ENCODE measurements around the gene TMEM213. TPM values are rescaled to one million over a fixed set of nuclear protein-coding genes. Genes with fewer than 3 reads are reported as not detected.

The TMEM213 gene
- total RNA-seq, 1 experiment from 2014 or later = not detected

DNA sequence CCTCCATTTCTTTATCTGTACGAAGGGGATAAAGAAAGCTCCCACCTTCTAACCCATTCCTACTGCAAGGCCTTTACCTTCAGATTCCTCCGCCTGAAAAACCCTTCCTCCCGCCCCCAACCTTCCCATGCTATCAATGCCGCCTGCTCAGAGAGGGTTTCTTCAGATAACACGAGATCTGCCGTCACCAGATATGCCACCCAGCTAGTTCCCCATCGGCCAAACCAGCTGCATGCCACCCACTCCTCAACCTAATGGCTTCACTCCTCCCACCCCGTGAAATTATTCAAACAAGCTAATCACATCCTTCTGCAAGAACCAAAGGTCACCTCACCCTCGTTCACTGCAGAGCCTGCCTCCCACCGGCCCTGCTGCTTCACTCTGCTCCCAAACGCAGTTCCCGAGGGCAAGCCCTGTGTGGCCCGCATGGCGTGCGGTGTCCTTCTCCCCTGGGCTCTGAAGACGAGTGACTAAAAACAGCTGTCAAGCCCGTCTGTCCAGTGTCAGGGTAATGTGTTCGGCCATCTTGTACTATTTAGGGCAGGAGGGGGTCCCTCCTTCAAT, 46.8 kb upstream of the TMEM213 start:
- H3K9me3 ChIP-seq (ENCODE audit: control insufficient read depth in 1 of 2, insufficient read depth in 1 of 2, low read depth in 1 of 2, low read length in 2 of 2) = no peaks in the 10 kb centered on the region
- ChIA-PET POLR2A (no interaction called here), RAD21 (ENCODE audit: low non-redundant PET in 1 of 2, low total read pairs in 2 of 2, uncharacterized antibody in 2 of 2, unreplicated experiment in 2 of 2) (no interaction called here), CTCF (interaction anchor here (1.4 to 4.7 kb wide), 2 partner anchors 8 to 12 kb away, joined by 3 to 14 read pairs; no protein-coding TSS in a partner anchor)
- TF ChIP-seq EZH2phosphoT487 (IDR thresholded peaks at IDR 0.05; ENCODE audit: borderline replicate concordance) = no peak
- TF ChIP-seq SIN3A (IDR thresholded peaks at IDR 0.05; ENCODE audit: low read depth) = no peak
- no peak for TF ChIP-seq ZNF274 (IDR thresholded peaks at IDR 0.05; ENCODE audit: low read depth, low read length)
- no peak for TF ChIP-seq POLR2AphosphoS5 (IDR thresholded peaks at IDR 0.05; ENCODE audit: low read depth, low read length)
- no peak for TF ChIP-seq MAX (IDR thresholded peaks at IDR 0.05)
- TF ChIP-seq EGR1 (IDR thresholded peaks at IDR 0.05; ENCODE audit: low read depth) = no peak
- TF ChIP-seq RAD21 (IDR thresholded peaks at IDR 0.05; ENCODE audit: low read depth) = no peak
- TF ChIP-seq JUND (IDR thresholded peaks at IDR 0.05) = no peak
- no peak for TF ChIP-seq ZBTB33 (IDR thresholded peaks at IDR 0.05; ENCODE audit: extremely low read depth, insufficient replicate concordance, low read length)
- no peak for TF ChIP-seq YY1 (IDR thresholded peaks at IDR 0.05; ENCODE audit: extremely low read depth, insufficient replicate concordance, low read depth, low read length)
- no peak overlapping the region for H2AFZ ChIP-seq (ENCODE audit: low read depth, low read length, poor library complexity, severe bottlenecking)
- intact Hi-C loops (cut with micrococcal nuclease) = no loop called here
- no peak overlapping the region for H3K4me3 ChIP-seq (replicated peaks in 1 of 2; ENCODE audit: low read depth in 1 of 2, low read length in 2 of 2)
- BruUV-seq (replicated peaks) = no TSS peak
- no peak for ATAC-seq
- H3K79me2 ChIP-seq (ENCODE audit: insufficient read depth, low read length) = no peaks in the 10 kb centered on the region
- no peaks in the 10 kb centered on the region for H3K9me2 ChIP-seq (ENCODE audit: insufficient read depth)
- H3K4me2 ChIP-seq (ENCODE audit: low read length) = no peak overlapping the region
- no peak for DNase-seq (ENCODE audit: low read depth, low spot score)
- H3K4me1 ChIP-seq (ENCODE audit: control insufficient read depth in 1 of 2, insufficient read depth in 2 of 2, low read length in 2 of 2) = peaks cover 6 to 18% of the 10 kb centered on the region in 2 experiments; a peak in 3 of 4 replicates
- H4K20me1 ChIP-seq (ENCODE audit: insufficient read depth) = no peaks in the 10 kb centered on the region
- no peak overlapping the region for H3K9ac ChIP-seq (ENCODE audit: low read length)
- no peak overlapping the region for H3K27ac ChIP-seq (ENCODE audit: low read depth, low read length)
- no peaks in the 10 kb centered on the region for H3K27me3 ChIP-seq (ENCODE audit: insufficient read depth, low read length)
- H3K36me3 ChIP-seq (ENCODE audit: control insufficient read depth in 1 of 2, insufficient read depth in 2 of 2, low read length in 2 of 2) = no peaks in the 10 kb centered on the region
